GM12873 (cell line): ENCODE data around the gene EIF3K.

Experiments used
- TF ChIP-seq, protein P1 (sequence below): IDR thresholded peaks from 2 replicates; pipeline ENCODE4 v1.5.1; 2012; ENCODE audit warnings: low read depth, mild to moderate bottlenecking, moderate library complexity, low read length, control low read depth; ENCODE audit not compliant: insufficient read depth; ENCODE audit errors: missing control alignments

EIF3K gene

GRCh38 chr19:38650172-38650775, 31.3 kb downstream of the EIF3K start:
- TF ChIP-seq, protein P1, sequence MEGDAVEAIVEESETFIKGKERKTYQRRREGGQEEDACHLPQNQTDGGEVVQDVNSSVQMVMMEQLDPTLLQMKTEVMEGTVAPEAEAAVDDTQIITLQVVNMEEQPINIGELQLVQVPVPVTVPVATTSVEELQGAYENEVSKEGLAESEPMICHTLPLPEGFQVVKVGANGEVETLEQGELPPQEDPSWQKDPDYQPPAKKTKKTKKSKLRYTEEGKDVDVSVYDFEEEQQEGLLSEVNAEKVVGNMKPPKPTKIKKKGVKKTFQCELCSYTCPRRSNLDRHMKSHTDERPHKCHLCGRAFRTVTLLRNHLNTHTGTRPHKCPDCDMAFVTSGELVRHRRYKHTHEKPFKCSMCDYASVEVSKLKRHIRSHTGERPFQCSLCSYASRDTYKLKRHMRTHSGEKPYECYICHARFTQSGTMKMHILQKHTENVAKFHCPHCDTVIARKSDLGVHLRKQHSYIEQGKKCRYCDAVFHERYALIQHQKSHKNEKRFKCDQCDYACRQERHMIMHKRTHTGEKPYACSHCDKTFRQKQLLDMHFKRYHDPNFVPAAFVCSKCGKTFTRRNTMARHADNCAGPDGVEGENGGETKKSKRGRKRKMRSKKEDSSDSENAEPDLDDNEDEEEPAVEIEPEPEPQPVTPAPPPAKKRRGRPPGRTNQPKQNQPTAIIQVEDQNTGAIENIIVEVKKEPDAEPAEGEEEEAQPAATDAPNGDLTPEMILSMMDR, result no peak

GRCh38 chr19:38650911-38651584, 32.1 kb downstream of the EIF3K start:
- TF ChIP-seq, protein P1, result no peak

DNA sequence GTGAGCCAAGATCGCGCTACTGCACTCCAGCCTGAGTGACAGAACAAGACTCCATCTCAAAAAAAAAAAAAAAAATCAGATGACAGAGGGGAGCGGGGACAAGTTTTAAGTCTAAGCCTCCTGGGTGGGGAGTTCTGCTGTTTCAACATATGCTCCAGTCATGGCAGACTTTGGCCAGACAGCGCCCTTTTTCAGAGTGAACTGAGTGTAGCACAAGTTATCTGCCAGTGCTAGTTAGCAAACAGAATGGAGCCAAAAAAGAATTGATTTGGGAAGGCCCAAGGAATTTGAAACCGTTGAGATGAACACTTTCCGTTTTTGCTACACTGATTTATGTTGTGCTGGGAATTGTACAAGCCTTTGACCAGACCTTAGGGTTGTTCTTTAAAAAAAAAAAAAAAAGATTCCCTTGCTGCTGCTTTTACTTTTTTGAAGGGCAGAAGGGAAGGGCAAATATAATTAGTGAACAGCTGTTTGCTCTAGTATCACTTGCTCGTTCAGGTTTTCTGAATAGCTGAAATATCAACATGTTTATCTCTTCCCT, 34.1 kb downstream of the EIF3K start:
- TF ChIP-seq, protein P1, result no peak

DNA sequence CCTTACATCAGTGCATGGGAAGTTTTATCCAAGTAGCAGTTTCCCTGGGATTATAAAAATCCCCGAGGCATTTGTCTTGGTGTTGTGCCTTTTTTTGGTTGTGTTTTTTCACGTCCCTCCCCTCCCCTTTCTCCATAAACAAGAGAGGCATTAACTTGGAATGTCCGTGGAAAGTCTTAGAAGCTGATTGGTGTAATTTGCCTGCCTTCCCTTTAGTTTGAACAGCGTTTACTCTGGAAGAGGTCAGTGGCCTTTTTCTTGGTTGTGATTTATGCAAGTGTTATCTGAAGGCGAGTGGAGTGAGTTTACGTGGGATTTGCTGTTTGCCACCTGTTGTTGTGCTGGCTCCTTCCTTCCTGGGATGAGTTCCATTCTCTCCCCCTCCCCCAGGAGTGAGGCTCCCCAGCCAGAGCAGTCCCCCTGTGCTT, 35.7 kb downstream of the EIF3K start:
- TF ChIP-seq, protein P1, result no peak

- TF ChIP-seq, protein P1, result no peak
These were observed 36.3 kb downstream of the EIF3K start for GRCh38 chr19:38655148-38655824.

DNA sequence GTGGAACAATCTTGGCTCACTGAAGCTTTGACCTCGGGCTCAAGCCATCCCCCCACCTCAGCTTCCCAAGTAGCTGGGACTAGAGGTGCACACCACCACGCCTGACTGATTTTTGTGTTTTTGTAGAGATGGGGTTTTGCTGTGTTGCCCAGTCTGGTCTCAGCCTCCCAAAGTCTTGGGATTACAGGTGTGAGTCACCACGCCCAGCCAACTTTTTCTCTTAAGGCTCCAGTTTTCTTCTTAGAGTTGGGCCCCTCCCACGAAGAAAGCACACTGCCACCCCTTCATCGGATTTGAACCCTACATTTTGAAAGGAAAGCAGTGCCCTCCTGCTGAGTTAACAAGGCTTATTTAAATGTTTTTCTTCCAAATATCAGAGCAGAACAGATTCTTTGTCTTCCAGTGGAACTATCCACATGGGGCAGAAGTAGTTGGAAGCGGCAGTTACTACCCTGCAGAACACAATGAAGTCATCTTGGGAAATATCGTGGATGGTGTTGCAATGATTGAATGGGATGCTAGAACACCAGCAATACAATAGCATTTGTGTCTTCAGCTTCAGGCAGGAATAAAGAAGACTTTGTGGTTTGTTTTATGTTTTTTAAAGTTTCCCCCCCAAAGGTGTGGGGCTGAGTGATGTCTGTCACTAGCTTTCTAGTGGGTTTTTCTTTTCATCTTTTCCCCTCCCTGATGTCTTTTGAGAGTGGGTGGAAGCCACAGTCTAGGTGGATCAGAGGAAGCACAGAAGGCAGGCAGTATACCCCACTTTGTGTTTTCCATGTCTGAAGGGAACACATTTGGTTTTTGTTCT, 37.4 kb downstream of the EIF3K start:
- TF ChIP-seq, protein P1, result no peak
